MM.1S (cell line): ENCODE results near the gene TMTC2.
"Not testable (repeated sequence)": the region's sequence is repeated elsewhere in the genome, so short reads cannot be mapped to it uniquely, and the experiment has no call there.

Experiments used
- DNase-seq: peaks from one replicate; pipeline ENCODE4 v3.0.0-alpha.2; 2015
- H2AFZ ChIP-seq: fragments of 300-600 bp; sonication (generic); 2 replicates; pipeline ENCODE4 v1.6.0; 2016; ENCODE audit warnings: antibody characterized with exemption, low read length
- H3F3A ChIP-seq: fragments of 300-600 bp; sonication (generic); 2 replicates; pipeline ENCODE4 v1.6.1; 2016; ENCODE audit warnings: mild to moderate bottlenecking, antibody characterized with exemption, low read length, moderate library complexity, mixed read lengths; ENCODE audit not compliant: insufficient read depth
- H3K27ac ChIP-seq: fragments of 300-600 bp; sonication (generic); 2 replicates; pipeline ENCODE4 v1.5.1; 2016; ENCODE audit warnings: mild to moderate bottlenecking, low read length
- H3K27me3 ChIP-seq: fragments of 300-600 bp; sonication (generic); replicated peaks from 2 replicates; pipeline ENCODE4 v1.6.0; 2016; ENCODE audit warnings: low read length; ENCODE audit not compliant: insufficient read depth
- H3K36me3 ChIP-seq: fragments of 300-600 bp; sonication (generic); replicated peaks from 2 replicates; pipeline ENCODE4 v1.6.1; 2016; ENCODE audit warnings: mild to moderate bottlenecking, low read length, mixed read lengths; ENCODE audit not compliant: insufficient read depth
- H3K4me1 ChIP-seq: fragments of 300-600 bp; sonication (generic); 2 replicates; pipeline ENCODE4 v1.6.1; 2016; ENCODE audit warnings: low read length, mixed read lengths
- H3K4me2 ChIP-seq: fragments of 300-600 bp; sonication (generic); 2 replicates; pipeline ENCODE4 v1.6.0; 2016; ENCODE audit warnings: low read depth, low read length
- H3K4me3 ChIP-seq: fragments of 300-600 bp; sonication (generic); 2 replicates; pipeline ENCODE4 v1.5.1; 2016; ENCODE audit warnings: low read length, mixed read lengths
- H3K79me2 ChIP-seq: fragments of 300-600 bp; sonication (generic); 2 replicates; pipeline ENCODE4 v1.6.1; 2016; ENCODE audit warnings: mixed run types, low read length, mixed read lengths
- H3K9ac ChIP-seq: fragments of 300-600 bp; sonication (generic); 2 replicates; pipeline ENCODE4 v1.6.1; 2016; ENCODE audit warnings: low read length, mixed read lengths
- H3K9me2 ChIP-seq: fragments of 300-600 bp; sonication (generic); replicated peaks from 2 replicates; pipeline ENCODE4 v1.6.1; 2016; ENCODE audit warnings: mild to moderate bottlenecking, low read length, mixed read lengths; ENCODE audit not compliant: insufficient read depth
- H3K9me3 ChIP-seq: fragments of 300-600 bp; sonication (generic); replicated peaks from 2 replicates; pipeline ENCODE4 v1.6.1; 2016; ENCODE audit warnings: mild to moderate bottlenecking, low read length, mixed read lengths; ENCODE audit not compliant: insufficient read depth
- H4K20me1 ChIP-seq: fragments of 300-600 bp; sonication (generic); 2 replicates; pipeline ENCODE4 v1.6.1; 2016; ENCODE audit warnings: mild to moderate bottlenecking, low read length, moderate library complexity, mixed read lengths; ENCODE audit not compliant: insufficient read depth
- EZH2 ChIP-seq: fragments of 300-600 bp; sonication (generic); optimal IDR thresholded peaks from 2 replicates; pipeline ENCODE3; 2017; ENCODE audit warnings: low read depth, mild to moderate bottlenecking, antibody characterized with exemption, low read length, mixed read lengths
- EZH2phosphoT487 ChIP-seq: fragments of 300-600 bp; sonication (generic); IDR thresholded peaks from 2 replicates; pipeline ENCODE4 v1.6.1; 2018; ENCODE audit warnings: antibody characterized with exemption, low read length
- TF ChIP-seq, protein P1 (sequence below): fragments of 300-600 bp; sonication (generic); IDR thresholded peaks from 2 replicates; pipeline ENCODE4 v1.5.1; 2016; ENCODE audit warnings: antibody characterized with exemption, low read length, mixed read lengths

The TMTC2 gene

DNA sequence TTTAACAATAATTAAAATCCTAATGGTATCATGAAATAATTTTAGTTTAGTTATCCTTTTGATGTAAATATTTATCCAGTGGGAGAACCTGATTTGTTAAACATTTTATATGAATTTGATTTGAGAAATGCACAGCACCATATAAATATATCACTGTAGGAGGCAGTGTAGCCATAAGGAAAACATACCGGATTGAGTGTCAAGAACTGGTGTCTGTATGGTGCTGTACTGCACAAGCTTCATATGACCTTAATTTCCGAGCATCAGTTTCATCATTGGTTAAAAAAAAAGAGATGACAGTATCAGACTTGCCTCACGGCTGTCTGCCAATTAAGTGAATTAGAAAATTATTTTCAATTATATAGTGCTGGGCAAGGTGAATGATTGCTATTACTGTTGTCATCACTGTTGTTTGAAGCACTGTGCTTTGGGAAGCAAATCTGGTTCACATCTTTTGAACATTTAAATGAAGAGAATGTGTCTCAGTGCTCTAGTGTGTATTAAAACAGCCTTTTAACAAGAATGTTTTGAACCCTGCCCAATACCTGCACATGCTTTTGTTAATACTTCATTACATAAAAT is 72.1 kb downstream of the TMTC2 start:
- Histone ChIP-seq H3K4me1 (no peaks in the 10 kb centered on the region), H2AFZ (no peak overlapping the region), H3F3A (no peaks in the 10 kb centered on the region), H4K20me1 (no peaks in the 10 kb centered on the region), H3K9ac (no peak overlapping the region), H3K9me2 (no peaks in the 10 kb centered on the region), H3K27me3 (no peaks in the 10 kb centered on the region), H3K9me3 (no peaks in the 10 kb centered on the region), H3K79me2 (no peaks in the 10 kb centered on the region), H3K36me3 (no peaks in the 10 kb centered on the region), H3K4me3 (no peak overlapping the region), H3K27ac (no peak overlapping the region), H3K4me2 (no peak overlapping the region)
- TF ChIP-seq EZH2 (no peak), EZH2phosphoT487 (no peak)
- TF ChIP-seq, protein P1, sequence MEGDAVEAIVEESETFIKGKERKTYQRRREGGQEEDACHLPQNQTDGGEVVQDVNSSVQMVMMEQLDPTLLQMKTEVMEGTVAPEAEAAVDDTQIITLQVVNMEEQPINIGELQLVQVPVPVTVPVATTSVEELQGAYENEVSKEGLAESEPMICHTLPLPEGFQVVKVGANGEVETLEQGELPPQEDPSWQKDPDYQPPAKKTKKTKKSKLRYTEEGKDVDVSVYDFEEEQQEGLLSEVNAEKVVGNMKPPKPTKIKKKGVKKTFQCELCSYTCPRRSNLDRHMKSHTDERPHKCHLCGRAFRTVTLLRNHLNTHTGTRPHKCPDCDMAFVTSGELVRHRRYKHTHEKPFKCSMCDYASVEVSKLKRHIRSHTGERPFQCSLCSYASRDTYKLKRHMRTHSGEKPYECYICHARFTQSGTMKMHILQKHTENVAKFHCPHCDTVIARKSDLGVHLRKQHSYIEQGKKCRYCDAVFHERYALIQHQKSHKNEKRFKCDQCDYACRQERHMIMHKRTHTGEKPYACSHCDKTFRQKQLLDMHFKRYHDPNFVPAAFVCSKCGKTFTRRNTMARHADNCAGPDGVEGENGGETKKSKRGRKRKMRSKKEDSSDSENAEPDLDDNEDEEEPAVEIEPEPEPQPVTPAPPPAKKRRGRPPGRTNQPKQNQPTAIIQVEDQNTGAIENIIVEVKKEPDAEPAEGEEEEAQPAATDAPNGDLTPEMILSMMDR: no peak
- no peak for DNase-seq

DNA sequence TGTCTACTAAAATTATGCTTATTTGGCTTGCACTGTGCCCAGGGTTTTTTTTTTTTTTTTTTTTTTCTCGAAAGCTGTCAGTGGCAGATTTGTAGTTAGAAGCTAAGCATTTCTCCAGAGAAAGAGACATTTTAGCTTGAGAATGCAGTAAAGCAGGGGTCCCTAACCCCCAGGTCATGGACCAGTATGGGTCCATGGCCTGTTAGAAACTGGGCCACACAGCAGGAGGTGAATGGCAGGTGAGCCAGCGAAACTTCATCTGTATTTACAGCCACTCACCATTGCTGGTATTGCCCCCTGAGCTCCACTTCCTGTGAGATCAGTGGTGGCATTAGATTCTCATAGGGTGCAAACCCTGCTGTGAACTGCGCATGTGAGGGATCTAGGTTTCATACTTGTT is 73.7 kb downstream of the TMTC2 start:
- Histone ChIP-seq H3K36me3 (no peaks in the 10 kb centered on the region), H3K27ac (no peak overlapping the region), H3K4me1 (no peaks in the 10 kb centered on the region), H3K9me3 (no peaks in the 10 kb centered on the region), H3F3A (no peaks in the 10 kb centered on the region), H2AFZ (no peak overlapping the region), H3K9ac (no peak overlapping the region), H3K79me2 (no peaks in the 10 kb centered on the region), H3K4me3 (no peak overlapping the region), H3K4me2 (no peak overlapping the region), H3K27me3 (no peaks in the 10 kb centered on the region), H4K20me1 (no peaks in the 10 kb centered on the region), H3K9me2 (no peaks in the 10 kb centered on the region)
- DNase-seq: no peak
- TF ChIP-seq, protein P1: no peak
- TF ChIP-seq EZH2phosphoT487 (no peak), EZH2 (no peak)

DNA sequence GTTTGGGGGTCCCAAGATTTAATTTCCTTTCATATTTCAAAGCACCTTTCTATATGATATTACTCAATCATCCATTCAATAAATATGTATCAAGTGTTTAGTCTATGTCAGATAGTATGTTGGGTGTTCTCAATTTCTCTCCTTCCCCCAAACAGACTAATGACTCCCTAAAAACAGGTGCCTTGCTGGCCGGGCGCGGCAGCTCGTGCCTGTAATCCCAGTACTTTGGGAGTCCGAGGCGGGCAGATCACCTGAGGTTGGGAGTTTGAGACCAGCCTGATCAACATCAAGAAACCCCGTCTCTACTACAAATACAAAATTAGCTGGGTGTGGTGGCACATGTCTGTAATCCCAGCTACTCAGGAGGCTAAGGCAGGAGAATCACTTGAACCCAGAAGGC is 78.5 kb downstream of the TMTC2 start:
- H3K9ac ChIP-seq, H3K79me2 ChIP-seq, H3K27me3 ChIP-seq, H4K20me1 ChIP-seq, H3K27ac ChIP-seq, H2AFZ ChIP-seq, DNase-seq, H3K4me2 ChIP-seq, H3K9me3 ChIP-seq, H3K36me3 ChIP-seq, H3K4me1 ChIP-seq, H3K9me2 ChIP-seq, H3F3A ChIP-seq, H3K4me3 ChIP-seq: not testable (repeated sequence)

DNA sequence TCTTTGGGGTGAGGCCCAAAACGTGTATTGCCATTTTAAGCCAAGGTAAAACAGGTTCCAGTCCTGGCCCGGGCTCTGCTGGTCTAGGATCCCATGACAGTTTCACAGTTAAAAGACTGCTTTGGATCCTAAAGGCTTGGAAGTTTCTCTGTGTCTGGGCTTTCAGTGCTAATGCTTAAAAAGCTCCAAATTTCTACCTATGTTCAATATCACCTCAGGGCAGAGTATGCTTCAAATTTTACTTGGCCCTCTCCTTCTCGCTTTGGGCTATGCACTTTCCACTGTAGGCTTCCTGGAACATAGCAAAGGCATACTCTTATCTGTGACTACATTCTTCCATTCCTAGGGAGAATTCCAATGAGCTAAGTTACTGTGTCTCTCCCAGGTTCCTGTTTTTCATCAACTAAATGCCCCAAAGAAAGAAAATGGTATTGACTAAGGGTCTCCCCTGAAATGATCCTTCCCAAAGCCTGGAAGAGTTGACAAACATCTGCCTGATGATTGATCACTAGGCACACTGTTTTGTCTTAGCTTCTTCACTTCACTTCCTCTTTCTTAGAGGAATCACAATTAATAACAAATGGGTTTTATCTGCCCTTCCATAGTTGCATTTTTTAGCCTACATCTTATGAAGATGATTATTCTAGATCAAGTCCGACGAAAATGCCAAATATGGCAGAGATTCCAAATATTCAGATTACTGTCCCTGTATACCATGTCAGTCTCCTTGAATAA is 79.4 kb downstream of the TMTC2 start:
- TF ChIP-seq, protein P1: no peak
- TF ChIP-seq EZH2: no peak
- TF ChIP-seq EZH2phosphoT487: no peak
- H3K27ac ChIP-seq: no peak overlapping the region
- H3K4me1 ChIP-seq: no peaks in the 10 kb centered on the region
- H3K4me3 ChIP-seq: no peak overlapping the region
- no peaks in the 10 kb centered on the region for H3K79me2 ChIP-seq
- H3K4me2 ChIP-seq: no peak overlapping the region
- H3K9me3 ChIP-seq: no peaks in the 10 kb centered on the region
- no peak overlapping the region for H2AFZ ChIP-seq
- H3F3A ChIP-seq: no peaks in the 10 kb centered on the region
- H3K9me2 ChIP-seq: no peaks in the 10 kb centered on the region
- no peaks in the 10 kb centered on the region for H3K27me3 ChIP-seq
- no peaks in the 10 kb centered on the region for H4K20me1 ChIP-seq
- no peaks in the 10 kb centered on the region for H3K36me3 ChIP-seq
- H3K9ac ChIP-seq: no peak overlapping the region
- DNase-seq: no peak
